OCI-LY7 (cell line): Measurements from ENCODE around the gene TAMM41.
"Not testable (repeated sequence)": the region's sequence is repeated elsewhere in the genome, so short reads cannot be mapped to it uniquely, and the experiment has no call there.

Source experiments
- CTCF ChIP-seq: fragments of 200-600 bp; sonication (generic); conservative IDR thresholded peaks from 2 replicates; pipeline ENCODE4 v1.5.1; 2014; ENCODE audit warnings: mild to moderate bottlenecking, antibody characterized with exemption, low read length, moderate library complexity, mixed read lengths
- EZH2phosphoT487 ChIP-seq: fragments of 200-600 bp; sonication (generic); IDR thresholded peaks from 2 replicates; pipeline ENCODE4 v1.6.1; 2018; ENCODE audit warnings: low read depth, borderline replicate concordance, mild to moderate bottlenecking, mixed run types, antibody characterized with exemption, low read length, moderate library complexity, mixed read lengths

DNA sequence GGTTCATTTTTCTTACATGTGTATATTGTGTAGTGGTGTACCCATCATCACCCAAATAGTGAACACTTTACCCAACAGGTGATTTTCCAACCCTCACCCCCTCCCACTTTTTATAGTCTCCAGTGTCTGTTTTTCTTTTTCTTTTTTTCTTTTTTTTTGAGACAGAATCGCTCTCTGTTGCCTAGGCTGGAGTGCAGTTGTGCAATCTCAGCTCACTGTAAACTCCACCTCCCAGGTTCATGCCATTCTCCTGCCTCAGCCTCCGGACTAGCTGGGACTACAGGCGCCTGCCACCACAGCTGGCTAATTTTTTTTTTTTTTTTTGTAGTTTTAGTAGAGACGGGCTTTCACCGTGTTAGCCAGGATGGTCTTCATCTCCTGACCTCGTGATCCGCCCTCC is 74.8 kb downstream of the TAMM41 start:
- TF ChIP-seq CTCF, EZH2phosphoT487: not testable (repeated sequence)
